Activated T-helper 1 cell treated with Interleukin-2 at 50 U/mL for 16 hours (primary cell): ENCODE data around the gene CYB5R4.

ENCODE experiments used
- DNase-seq: peaks from one replicate; pipeline ENCODE4 v3.0.0-alpha.2; 2020; ENCODE audit warnings: low read depth

Gene CYB5R4

GRCh38 chr6:83859410-83860358 lies at the start of gene CYB5R4:
Gene CYB5R4 (plus strand): TSS chr6:83859689. CDS start chr6:83859783, 94 bp downstream.
- DNase-seq, result peak; percentile 88

DNA sequence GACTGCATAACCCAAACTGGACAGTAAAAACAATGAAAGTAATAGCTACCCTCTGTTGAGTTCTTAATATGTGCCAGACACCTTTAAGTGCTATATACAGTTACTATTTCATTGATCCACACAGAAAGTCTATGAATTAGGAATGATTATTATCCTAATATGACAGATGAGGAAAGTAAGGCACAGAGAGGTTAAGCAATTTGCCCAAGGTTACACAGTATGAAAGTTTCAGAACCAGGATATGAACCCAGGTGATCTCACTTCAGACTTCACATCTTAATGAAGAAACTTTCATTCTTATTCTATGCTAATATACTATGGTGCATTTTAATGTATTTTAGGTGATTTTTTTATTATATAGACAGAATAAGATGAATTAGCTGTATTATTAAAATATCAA lies 46.9 kb upstream of the CYB5R4 start:
- no peak for DNase-seq

DNA sequence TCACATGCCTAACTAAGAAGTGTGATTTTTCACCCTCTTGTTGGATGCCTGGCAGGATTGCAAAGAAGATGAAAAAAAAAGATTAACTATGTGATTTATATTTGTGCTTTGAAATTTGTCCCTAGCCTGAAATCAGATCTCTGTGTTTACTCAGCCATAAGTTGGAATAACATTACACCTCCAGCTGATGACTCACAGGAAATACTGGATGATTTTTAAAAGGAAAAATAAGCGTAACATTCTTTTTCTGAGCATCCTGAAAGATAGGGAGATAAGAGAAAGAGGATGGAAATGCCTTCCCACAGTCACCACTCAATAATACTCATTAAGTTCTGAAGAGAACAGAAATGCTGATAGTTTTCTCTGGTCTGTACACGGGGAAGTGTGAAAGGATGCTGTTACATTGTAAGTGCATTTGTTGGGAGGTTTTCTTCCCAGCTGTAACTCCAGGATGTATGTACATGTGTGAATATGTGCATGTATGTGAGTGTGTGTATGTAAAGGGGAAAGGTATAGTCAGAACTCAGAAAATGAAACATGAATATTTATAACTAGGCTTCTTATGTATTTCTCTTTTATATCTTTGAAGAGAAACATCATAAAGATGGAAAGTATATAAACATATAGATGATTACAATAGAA lies 43.7 kb upstream of the CYB5R4 start:
- DNase-seq, result no peak

DNA sequence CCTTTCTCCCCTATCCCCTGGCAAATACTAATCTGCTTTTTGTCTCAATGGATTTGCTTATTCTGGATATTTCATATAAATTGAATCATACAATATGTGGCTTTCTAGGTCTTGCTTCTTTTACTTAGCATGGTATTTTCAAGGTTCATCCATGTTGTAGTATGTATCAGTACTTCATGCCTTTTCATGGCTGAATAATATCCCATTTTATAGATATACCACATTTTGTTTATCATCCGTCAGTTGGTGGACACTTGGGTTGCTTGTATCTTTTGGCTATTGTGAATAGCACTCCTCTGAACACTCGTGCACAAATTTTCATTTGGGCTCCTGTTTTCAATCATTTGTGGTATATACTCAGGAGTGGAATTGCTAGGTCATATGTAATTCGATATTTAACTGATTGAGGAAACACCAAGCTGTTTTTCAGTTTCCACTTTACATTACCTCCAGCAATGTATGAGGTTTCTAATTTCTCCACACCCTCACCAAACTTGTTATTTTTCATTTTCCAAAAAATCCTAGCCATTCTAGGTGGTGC lies 36.8 kb upstream of the CYB5R4 start:
- no peak for DNase-seq

GRCh38 chr6:83824388-83824801 lies 35.1 kb upstream of the CYB5R4 start:
- DNase-seq, result no peak

GRCh38 chr6:83824831-83825230 lies 34.7 kb upstream of the CYB5R4 start:
- no peak for DNase-seq

DNA sequence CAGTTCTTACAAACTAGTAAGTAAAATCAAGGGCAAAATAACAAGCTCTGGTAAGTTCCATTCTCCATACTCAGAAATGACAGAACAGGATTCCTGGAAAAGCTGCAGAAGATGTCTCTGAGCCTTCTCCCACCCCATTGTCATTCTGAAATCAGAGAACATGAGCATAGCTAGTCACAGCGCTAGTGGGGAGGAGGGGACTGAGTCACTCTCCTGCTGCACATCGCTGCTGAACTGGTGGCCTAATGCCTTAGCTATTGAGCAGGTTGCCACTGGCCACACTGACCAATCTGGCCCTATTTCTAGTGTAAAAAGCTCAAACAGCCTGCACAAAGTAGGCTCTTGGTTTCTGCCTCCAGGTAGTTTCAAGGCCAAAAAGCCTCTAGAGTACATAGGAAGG lies 32.4 kb upstream of the CYB5R4 start:
- no peak for DNase-seq

- no peak for DNase-seq
Measured at GRCh38 chr6:83838727-83839126, 20.8 kb upstream of the CYB5R4 start.

DNA sequence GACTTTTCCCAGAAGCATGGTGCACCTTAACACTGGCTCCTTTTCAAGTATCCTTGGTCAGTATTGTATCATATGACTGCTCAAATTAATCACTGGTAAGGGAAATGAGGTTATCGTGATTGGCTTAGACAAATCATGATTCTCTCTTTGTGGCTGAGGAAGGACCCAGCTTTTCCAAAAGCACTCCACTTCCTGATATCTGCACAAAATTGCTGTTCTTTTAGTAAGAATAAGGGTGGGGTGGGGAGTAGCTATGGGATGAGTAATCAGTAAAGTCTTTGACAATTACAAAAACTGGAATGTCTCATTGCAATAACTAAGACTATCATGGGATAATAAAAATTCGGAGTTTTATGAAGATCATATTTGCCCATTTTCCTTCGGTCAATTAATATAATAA lies 15.3 kb upstream of the CYB5R4 start:
- DNase-seq, result no peak

DNA sequence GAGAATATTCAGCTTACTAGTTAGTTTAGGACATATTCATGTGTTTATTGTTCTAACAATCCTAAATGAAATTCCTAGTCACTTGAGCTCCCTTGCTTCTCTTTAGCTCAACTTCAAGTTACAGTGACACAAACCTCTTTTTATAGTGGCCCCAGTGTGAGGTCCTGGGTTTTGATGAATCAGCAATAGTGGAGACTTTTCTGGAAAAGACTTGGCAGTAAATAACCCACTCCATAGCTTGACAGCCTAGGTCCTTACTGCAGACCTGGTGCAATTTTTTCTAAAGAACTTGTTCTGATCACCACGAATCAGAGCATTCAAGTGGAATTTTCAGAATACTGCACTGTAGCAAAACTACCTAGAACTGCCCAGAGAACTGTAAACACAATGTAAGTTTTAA lies 13.2 kb upstream of the CYB5R4 start:
- no peak for DNase-seq

GRCh38 chr6:83847179-83847578 lies 12.3 kb upstream of the CYB5R4 start:
- no peak for DNase-seq

GRCh38 chr6:83849127-83849526 lies 10.4 kb upstream of the CYB5R4 start:
- no peak for DNase-seq

- no peak for DNase-seq
Measured at GRCh38 chr6:83849610-83850009, 9.9 kb upstream of the CYB5R4 start.

GRCh38 chr6:83852528-83853177 lies 6.8 kb upstream of the CYB5R4 start:
- no peak for DNase-seq

DNA sequence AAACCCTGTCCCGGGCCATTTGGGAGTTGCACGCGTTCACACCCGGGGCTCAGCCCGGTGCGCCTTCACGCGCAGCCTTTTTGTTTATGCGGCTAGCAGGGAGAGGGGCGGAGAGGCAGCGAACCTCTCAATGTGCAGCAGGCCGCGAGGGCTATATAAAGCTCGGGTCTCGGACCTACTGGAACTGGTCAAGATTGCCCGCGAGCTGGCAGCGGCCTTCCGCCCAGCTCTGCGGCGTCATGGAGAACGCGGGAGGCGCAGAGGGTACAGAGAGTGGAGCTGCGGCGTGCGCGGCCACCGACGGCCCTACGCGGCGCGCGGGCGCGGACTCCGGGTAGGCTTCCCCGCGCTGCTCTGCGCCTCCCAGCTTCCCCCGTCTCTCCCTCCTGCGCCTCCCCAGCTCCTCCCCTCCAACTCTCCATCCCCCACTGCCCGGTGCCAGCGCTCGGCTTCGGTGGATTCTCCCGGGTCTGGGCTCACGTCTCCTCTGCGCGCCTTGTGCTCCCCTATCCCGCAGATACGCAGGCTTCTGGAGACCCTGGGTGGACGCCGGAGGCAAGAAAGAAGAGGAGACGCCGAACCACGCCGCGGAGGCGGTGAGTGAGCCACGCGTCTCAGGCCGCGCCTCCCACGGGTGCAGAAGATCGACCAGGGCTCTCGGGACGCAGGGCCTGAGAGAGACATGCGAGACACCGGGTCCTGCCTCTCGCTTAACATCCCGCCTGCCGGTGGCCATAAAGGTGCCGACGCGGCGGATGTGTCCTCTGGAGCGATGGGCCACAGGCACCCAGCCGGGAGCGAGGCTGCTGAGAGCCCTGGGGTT lies 6.1 kb upstream of the CYB5R4 start, which contains the start of gene RIPPLY2:
Gene RIPPLY2 (plus strand): TSS at position 183 of the 823 bp plus-strand sequence. CDS start 57 bp downstream, at position 240.
- DNase-seq, result no peak

DNA sequence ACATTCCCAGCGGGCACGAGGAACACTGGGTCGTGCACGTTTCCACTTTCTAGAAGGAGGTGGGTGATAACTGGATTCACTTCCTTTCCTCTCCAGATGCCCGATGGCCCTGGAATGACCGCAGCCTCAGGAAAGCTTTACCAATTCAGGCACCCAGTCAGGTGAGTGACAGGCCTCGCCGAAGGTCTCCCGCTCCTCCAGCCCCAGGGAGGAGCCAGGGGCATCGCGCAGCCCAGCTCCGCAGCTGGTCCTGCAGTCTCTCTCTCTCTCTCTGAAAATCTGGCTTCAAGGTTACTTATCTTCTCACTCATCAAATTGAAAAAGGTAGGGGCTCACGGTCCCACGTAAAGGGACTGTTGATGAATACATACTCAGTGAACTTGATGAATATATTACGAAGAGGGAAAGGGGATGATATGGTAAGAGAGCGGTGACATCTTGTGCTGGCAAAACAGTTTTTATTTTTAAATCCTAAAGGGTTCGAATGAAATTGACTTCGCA lies 5.4 kb upstream of the CYB5R4 start:
- no peak for DNase-seq

DNA sequence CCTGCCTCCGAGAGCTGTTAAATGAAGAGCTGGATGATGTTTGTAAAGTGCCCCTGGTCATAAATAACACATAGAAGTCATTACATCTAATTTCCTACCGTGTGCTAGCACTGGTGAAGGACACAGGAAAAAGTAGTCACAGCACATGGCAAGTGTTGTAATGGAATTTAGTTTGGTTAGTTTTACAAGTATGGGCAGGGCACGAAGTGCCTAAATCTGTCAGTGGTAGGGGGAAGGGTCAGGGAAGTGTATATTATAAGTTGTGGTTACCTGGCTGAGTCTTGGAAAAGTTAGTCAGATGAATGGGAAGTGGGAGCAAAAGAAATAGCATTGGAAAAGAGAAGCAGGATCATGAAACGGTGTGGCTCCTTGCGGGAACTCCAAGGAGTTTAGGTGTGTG lies 4.7 kb upstream of the CYB5R4 start:
- no peak for DNase-seq

GRCh38 chr6:83860359-83860755 lies 868 bp downstream of the CYB5R4 start:
- DNase-seq, result no peak

DNA sequence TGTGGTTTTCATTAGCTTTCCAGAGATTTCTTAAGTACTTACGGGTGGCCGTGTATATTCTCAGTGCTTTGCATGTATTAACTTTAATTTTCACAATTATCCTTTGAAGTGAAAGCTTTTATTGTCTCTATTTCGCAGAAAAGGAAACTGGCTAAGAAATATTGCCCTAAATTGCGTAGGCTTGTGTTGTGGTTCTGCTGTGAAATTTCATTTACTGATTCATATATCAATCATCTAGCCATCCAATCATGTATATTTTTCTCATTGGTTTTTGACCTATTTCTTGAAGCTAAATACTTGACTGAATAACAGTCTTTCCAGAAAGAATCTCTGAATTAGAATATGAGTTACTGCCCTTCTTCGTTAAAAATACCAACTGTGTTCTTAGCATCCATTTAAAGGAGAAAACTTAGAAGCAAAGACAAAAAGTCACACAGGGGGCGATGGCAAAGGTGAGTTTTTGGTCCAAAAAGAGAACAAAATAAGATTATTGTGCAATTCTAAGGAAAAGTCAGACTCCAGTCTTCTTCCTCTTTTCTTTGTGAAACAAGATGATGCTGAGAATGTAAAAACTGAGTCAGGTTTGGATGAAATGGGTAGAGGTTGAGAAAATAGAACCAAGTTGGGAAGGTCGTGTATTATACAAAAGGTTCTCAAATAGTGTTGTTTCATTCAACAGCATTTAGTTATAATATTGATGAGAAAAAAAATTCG lies 1.4 kb downstream of the CYB5R4 start:
- DNase-seq, result no peak

GRCh38 chr6:83862776-83863471 lies 3.4 kb downstream of the CYB5R4 start:
- no peak for DNase-seq
